GM23248 (cell line): ENCODE measurements around the gene PDE2A.

Source experiments
- EZH2 ChIP-seq: fragments of 200-600 bp; sonication (generic); IDR thresholded peaks from 2 replicates; pipeline ENCODE4 v1.6.1; 2018; ENCODE audit warnings: antibody characterized with exemption, mild to moderate bottlenecking; ENCODE audit not compliant: insufficient read depth, poor library complexity, severe bottlenecking
- EZH2phosphoT487 ChIP-seq: fragments of 200-600 bp; sonication (generic); IDR thresholded peaks from 2 replicates; pipeline ENCODE4 v1.6.1; 2018; ENCODE audit warnings: antibody characterized with exemption, moderate library complexity, mild to moderate bottlenecking, low read depth; ENCODE audit not compliant: insufficient read depth

- TF ChIP-seq EZH2 (no peak), EZH2phosphoT487 (no peak)
Observed at GRCh38 chr11:72676861-72677341, 2.7 kb upstream of the PDE2A start.
